ENCODE data around the gene CUEDC1.

CUEDC1 gene

GRCh38 chr17:57957886-57958285 lies 2.7 kb upstream of the CUEDC1 start:
- DNase-seq (ENCODE audit: low spot score), result no peak

- no peak for DNase-seq (ENCODE audit: low spot score)
These were observed 2.1 kb upstream of the CUEDC1 start for GRCh38 chr17:57957120-57957850.

GRCh38 chr17:57956291-57957119 lies 1.3 kb upstream of the CUEDC1 start:
- DNase-seq (ENCODE audit: low spot score), result no peak

GRCh38 chr17:57954397-57955182 lies 622 bp downstream of the CUEDC1 start:
- peak; percentile 60 for DNase-seq (ENCODE audit: low spot score)

GRCh38 chr17:57953705-57954396 lies 1.4 kb downstream of the CUEDC1 start:
- no peak for DNase-seq (ENCODE audit: low spot score)

- no peak for DNase-seq (ENCODE audit: low spot score)
These were observed 2.0 kb downstream of the CUEDC1 start for GRCh38 chr17:57953219-57953618.

- DNase-seq (ENCODE audit: low spot score), result peak; percentile 51
These were observed 5.6 kb downstream of the CUEDC1 start for GRCh38 chr17:57949649-57950048.

GRCh38 chr17:57948555-57949420 lies 6.4 kb downstream of the CUEDC1 start:
- peak; percentile 83 for DNase-seq (ENCODE audit: low spot score)

GRCh38 chr17:57948169-57948554 lies 7.0 kb downstream of the CUEDC1 start:
- DNase-seq (ENCODE audit: low spot score), result no peak

GRCh38 chr17:57947369-57947768 lies 7.8 kb downstream of the CUEDC1 start:
- no peak for DNase-seq (ENCODE audit: low spot score)

- peak; percentile 81 for DNase-seq (ENCODE audit: low spot score)
These were observed 8.3 kb downstream of the CUEDC1 start for GRCh38 chr17:57946798-57947358.

GRCh38 chr17:57945996-57946797 lies 9.0 kb downstream of the CUEDC1 start:
- peak; percentile 49 for DNase-seq (ENCODE audit: low spot score)

- no peak for DNase-seq (ENCODE audit: low spot score)
These were observed 10.3 kb downstream of the CUEDC1 start for GRCh38 chr17:57944908-57945307.

GRCh38 chr17:57943645-57944044 lies 11.6 kb downstream of the CUEDC1 start:
- DNase-seq (ENCODE audit: low spot score), result peak; percentile 32

- DNase-seq (ENCODE audit: low spot score), result peak; percentile 34
These were observed 12.1 kb downstream of the CUEDC1 start for GRCh38 chr17:57943140-57943539.

GRCh38 chr17:57941384-57942370 lies 13.5 kb downstream of the CUEDC1 start:
- peak; percentile 47 for DNase-seq (ENCODE audit: low spot score)

- peak; percentile 78 for DNase-seq (ENCODE audit: low spot score)
These were observed 14.4 kb downstream of the CUEDC1 start for GRCh38 chr17:57940653-57941329.

GRCh38 chr17:57940231-57940630 lies 15.0 kb downstream of the CUEDC1 start:
- DNase-seq (ENCODE audit: low spot score), result peak; percentile 81
